HK-2 (cell line): ENCODE measurements around the gene HABP4.

Source experiments
- DNase-seq: peaks from one replicate; pipeline ENCODE4 v3.0.0-alpha.2; 2018; ENCODE audit not compliant: unreplicated experiment

HABP4 gene

DNA sequence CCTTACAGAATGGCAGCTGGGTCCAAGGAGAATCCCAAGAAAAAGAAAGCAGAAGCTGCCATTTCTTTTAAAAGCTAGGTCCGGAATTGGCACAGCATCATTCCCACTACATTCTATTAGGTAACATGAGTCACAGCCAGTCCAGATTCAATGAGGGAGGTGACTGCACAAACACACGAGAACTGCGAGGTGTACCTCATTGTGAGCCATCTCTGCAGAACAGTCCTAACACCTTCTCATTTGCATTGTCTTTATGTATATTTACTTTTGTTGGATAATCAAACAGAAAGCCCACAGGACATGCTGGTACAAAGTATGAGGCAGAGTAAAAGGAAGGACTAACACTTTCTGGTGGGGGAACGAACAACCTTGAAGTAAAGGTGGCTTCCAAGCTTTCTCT is 14.6 kb upstream of the HABP4 start:
- no peak for DNase-seq

DNA sequence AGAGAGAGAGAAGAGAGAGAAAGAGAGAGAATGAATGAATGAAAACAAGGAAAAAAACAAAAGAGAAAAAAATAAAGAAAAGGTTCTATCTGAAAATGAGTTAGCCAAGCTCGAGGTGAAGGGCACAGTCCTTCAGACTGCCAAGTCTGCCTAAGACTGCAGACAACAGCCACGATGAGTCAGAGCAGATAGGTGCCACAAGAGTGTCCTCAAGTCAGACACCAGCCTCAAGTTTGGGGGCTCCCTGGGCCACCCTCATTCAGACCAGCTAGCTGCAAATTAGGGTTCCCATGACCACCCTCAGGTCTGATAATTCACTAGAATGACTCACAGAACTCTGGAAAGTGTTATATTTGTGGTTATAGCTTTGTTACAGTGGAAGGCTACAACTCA is 13.9 kb upstream of the HABP4 start:
- DNase-seq, result no peak

DNA sequence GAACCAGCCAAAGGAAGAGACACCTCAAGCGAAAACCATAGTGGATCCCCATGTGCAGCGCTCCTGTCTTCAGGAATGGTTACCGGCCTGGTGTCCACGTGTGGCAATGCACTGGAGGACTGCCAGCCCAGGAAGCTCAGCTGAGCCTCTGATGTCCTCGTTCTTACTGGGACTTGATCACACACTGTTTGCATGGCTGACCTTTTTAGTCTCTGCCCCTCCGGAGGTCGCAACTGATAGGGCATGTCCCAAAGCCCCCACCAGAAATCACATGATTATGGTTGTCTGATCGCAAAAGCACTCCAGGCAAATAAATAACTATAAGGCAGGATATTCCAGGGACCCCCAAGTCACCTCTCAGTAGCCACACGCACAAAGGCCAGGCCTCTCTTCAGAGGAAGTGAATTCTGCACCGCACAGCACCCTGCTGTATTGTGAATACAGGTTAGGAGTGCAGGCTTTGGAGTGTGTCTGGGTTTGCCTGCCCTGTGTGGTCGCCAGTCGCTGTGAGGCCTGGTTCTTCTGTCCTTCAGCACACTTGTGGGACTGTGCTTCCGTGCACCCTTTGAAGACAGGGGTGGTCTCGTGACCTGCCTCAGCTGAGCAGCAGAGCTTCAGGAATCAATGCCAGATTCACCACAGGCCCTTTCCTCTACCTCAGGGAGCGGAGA is 13.4 kb upstream of the HABP4 start:
- DNase-seq, result no peak

DNA sequence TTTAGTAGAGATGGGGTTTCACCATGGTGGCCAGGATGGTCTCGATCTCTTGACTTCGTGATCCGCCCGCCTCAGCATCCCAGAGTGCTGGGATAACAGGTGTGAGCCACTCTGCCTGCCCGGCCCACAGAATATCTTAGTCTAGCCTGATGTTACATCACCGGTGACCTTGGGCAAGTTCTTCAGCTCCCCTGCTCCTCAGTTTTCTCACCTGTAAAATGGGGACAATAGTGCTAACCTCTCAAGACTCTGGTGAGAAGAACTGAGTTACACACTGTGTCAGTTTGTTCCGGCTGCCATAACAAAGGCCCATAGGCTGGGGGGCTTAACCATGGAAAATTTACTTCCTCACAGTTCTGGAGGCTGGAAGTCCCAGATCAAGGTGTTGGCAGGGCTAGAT is 12.5 kb upstream of the HABP4 start:
- DNase-seq, result no peak

DNA sequence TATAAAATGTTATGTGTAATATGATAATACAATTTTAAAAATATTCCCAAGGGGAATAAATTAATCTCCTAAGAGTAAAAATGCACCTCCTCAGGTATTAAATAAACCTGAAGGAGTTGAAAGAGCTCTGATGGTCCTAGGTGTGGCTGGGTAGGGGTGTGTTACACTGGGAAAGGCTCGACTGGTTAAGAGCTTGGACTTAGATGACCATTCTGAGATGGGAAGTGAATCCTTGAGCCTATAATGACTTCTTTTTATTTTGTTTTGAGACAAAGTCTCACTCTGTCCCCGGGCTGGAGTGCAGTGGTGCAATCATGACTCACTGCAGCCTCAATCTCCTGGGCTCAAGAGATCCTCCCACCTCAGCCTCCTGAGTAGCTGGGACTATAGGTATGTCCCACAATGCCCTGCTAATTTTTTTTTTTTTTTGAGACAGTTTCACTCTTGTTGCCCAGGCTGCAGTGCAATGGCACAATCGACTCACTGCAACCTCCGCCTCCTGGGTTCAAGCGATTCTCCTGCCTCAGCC is 9.2 kb upstream of the HABP4 start:
- DNase-seq, result no peak

DNA sequence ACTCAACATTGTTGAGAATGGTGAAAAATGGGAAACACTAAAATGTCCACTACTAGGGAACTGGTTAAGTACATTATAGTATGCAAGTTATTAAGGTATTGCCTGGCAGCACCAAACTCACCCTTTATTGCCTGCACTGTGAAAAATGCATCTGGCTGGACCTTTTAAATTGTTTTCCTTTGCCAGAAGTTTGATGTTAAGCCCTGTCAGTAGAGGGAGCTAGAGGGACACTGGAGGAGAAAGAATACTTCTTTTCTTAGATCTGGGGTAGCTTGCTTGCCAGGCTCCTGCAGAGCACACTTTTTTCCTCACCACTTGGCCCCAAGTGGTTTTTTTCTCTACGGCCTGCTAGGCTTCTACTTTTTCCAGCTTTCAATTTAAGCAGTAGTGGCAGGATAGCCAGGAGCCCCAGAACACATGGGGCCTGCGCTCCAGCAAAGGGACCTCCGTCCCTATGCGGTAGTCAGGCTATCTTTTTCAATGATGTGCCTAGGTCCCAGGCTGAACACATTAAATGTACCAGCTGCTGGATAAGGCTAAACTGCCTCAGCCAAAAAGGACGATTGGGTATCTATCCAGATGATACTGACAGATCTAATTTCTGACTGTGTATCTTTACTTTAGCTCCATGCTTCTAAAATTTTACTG is 8.0 kb upstream of the HABP4 start:
- no peak for DNase-seq

DNA sequence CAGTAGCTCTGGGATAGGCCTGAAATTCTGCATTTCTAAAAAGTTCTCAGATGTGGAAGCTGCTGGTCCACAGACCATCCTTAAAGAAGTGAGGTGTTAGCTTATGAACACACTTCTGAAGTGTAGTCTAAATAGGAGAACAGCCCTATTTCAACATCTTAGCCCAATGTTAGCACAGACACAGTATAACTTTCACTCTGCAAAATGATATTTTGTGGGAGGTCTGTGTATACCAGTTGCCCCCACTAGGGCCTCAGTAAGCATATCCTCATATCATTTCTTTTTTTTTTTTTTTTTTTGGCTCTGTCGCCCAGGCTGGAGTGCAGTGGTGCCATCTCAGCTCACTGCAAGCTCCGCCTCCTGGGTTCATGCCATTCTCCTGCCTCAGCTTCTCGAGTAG is 7.5 kb upstream of the HABP4 start:
- no peak for DNase-seq

DNA sequence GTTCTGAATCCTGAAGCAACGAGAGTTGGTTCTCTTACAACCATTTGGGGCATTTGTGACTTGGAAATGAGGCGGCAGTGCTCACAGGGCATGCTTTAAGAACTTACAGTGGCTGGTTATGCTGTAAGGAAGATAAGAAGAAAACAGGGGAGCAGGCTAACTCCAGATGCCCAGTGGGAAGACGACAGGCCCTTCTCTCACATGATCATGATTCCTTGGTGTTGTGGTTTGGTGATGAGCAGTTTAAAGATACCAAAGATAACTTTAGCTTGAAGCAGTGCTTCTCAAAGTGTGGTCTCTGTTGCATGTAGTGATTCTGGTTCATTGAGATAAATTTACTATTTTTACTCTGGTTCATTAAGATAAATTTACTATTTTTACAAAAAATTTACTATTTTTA is 2.6 kb upstream of the HABP4 start:
- DNase-seq, result no peak

DNA sequence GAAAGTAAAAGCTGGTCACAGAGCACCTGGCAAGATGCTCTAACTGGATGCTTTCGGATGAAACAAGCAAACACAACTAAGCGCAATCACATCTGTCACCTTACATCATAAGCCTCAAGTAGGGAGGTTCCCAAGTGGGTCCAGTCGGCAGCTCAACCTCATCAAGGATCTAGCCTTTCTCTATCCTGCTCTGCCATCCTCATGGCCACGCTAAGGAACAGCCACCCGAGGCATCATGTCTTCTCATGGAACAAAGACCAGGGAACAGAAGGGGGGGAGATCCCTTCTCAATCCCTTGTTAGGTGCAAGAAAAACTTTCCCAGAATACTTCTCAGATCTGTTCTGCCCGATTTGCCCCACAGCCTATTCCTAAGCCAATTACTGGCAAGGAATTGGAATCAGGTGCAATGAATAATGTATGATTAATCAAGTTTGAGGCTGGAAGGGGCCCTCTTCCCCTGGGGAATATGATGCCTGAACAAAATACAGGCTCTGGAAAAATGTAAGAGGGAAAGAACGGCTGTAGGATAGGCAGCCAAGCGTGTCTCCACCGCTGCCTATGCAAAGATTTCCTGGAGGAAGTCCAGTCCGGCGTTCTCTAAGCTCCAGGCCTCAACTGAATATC is 1.3 kb upstream of the HABP4 start:
- DNase-seq, result no peak

DNA sequence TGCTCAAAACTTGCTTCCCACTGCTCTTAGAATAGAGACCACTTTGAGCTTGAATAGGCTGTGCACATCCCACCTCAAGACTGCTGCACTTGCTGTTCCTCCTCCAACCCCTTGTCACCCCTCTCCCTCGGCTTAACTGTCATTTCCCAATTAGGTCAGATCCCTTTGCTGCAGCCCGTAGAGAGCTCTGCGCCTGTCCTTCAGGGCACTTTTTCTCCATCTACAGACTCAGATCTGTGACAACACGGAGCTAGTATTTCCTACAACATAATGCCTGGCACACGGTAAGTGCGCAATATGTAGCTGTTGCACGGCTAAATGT is 485 bp upstream of the HABP4 start:
- DNase-seq, result no peak

DNA sequence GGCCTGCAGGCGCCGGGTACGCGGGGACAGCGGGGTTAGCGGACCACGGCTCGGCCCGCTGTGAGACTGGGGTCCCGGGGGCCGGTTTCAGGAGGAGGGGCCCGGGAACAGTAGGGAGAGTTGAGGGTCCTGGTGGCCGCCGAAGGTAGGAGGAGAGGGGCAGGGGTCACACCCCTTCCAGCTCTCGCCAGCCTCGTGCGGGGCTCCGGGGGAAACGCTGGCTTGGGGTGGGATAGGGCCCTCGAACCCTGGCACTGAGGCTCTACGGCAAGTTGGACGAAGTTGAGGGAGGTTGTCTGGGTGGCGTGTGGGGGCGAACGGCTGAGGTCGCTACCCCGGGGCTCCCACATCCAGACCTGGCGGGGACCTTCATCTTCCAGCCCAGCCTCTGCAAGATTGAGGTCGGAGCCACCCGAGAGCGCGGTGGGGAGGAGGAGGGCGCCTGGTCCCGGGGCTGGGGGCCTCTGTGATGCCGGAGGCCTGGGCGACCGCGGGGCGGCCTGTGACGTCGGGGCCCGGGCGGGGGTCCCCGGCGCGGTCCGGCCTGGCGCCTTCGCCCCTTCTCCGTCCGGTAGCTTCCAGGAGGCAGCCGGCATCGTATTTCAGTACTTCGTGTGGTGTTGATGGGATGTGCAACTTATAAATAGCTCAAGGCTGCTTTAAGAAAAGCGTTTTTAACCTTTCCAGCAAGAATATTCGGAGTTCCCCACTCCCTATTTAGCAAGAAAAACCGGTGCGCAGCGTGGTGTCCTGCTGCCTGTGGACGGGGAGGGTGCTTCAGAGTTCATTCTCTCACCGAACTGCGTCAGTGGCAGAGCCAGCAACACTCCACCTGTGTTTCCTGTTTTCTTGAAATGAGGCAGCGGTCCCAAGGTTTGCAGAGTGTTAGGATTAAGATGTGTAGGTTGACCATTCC is 902 bp downstream of the HABP4 start:
- peak; percentile 41 for DNase-seq

DNA sequence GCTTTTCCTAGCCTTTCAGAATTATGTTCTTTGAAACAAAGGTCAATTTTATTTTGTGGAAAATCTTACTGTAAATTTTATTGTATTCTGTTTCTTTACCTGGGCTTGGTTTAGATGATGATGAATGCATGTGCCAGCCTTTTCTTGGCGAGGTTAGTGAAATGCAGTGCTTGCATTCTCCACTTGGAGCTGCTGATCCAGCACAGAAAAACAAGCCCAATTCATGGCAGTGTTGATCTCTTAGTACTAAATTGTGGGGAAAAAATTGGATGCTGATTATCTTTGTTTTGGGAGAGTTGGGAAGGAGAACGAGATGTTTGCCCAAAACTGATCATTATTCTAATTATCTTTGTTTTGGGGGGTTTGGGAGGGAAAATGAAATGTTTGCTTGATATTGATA is 3.7 kb downstream of the HABP4 start:
- no peak for DNase-seq

DNA sequence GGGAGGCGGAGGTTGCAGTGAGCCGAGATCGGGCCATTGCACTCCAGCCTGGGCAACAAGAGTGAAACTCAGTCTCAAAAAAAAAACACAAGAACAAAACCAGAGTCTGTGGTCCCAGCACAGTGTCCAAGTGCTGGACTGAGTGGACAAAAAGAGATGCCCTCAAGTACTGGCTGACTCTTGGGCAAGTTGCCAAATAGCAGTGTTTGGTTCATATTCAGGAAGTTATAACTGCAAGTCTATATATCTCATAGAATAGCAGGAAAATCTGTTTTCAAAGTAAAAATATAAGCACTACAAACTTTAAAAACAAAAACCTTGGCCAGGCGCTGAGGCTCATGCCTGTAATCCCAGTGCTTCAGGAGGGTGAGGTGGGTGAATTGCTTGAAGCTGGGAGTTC is 7.3 kb downstream of the HABP4 start:
- DNase-seq, result no peak

DNA sequence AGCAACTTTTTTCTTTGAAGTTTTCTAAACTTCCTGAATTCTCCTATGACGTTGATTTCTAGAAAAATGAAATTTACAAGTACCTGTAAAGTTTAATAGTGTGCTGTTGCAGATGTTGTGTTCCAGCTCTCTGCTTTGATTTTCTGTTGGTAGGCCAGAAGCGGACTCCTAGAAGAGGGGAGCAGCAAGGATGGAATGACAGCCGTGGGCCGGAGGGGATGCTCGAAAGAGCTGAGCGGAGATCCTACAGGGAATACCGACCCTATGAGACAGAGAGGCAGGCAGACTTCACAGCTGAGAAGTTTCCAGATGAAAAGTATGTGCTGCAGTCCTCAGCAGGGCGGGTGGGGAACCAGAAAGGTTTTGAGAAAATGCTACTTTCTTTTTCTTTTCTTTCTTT is 8.3 kb downstream of the HABP4 start:
- no peak for DNase-seq

DNA sequence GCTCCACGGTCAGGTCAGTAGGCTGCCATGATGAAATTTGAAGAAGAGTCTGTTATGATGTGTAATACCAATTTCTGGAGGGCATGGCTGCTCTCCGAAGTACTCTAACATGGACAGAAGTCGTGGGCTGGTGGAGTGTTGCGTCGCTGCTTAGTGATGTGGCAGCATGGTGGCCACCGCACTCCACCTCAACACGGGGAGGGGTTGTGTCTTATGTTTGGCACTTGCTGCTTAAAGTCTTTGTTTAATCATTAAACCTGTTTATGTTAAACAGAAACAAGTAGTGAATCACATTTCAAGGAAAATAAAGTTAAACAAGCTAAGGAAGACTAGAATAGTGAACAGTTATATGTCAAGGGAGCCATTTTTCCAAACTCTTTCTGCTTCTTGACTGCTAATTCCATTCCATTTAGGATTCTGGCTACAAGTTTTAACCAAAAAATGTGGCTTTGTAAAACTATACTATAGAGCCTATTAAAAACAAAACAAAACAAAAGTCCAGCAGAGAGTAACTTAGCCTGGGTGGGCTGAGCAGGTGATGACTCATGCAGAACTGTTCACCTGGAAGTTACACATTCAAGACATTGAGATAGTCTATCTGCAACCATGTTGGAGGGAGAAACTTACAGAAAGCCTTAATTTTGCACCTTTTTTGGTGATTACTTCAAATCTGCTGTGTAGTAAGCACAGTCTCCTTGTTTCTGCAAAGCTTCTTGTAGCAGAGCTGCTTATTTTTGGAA is 9.5 kb downstream of the HABP4 start:
- DNase-seq, result no peak

DNA sequence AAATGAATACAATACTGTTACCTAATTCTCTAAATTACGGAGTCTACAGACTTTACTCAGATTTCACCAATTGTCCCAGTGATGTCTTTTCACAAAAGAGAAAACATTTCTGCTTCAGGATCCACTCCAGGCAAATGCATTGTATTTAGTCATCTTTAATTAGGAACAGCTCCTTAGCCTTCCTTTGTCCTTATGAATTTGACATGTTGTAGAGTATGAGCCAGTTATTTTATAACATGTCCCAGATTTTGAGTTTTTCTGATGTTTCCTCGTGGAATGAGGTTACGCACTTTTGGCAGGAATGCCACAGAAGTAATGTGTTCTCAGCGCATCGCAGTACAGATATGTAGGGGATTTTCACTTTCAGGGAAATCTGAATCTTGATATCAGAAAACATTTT is 10.5 kb downstream of the HABP4 start:
- no peak for DNase-seq

DNA sequence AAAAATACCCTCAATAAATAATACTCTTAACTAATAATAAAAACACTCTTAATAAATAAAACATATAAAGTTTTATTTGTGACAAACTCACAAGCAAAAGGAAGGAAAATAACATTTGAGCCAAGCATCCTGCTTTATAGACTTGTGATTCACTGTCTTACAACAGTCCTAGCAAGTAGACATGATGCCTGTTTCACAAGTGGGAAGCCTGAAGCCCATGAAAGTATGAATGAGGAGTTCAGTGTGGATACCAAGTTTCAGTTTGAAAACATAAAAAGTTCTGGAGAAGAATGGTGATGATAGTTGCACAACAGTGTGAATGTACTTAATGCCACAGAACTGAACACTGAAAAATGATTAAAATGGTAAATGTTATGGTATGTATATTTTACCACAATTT is 10.9 kb downstream of the HABP4 start:
- no peak for DNase-seq

DNA sequence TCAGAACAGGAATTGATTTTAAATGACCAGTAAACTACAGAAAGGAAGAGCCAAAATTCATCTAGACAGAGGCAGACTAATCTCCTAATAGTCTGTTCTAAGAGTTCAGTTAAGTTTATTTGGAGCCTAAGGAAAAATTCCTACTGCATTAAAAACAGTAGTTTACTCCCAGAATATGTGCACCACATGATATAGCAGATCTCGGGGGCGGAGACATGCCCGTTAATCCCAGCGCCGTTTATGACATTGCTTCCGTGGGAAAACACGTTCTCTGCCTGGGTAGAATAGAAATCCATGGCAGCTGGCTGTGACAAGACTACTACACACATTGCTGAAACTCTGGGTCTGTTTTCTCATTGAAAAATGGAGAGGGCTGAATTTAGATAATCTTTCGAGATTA is 11.4 kb downstream of the HABP4 start:
- no peak for DNase-seq

DNA sequence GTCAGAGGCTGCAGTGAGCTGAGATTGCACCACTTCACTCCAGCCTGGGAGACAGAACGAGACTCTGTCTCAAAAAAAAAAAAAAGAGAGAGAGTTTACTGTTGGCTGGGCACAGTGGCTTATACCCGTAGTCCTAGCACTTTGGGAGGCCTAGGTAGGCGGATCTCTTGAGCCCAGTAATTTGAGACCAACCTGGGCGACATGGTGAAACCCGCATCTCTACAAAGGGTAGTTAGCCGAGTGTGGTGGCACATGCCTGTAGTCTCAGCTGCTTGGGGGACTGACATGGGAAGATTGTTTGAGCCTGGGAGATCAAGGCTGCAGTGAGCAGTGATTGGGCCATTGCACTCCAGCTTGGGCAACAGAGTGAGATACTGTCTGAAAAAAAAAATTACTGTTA is 12.6 kb downstream of the HABP4 start:
- no peak for DNase-seq

DNA sequence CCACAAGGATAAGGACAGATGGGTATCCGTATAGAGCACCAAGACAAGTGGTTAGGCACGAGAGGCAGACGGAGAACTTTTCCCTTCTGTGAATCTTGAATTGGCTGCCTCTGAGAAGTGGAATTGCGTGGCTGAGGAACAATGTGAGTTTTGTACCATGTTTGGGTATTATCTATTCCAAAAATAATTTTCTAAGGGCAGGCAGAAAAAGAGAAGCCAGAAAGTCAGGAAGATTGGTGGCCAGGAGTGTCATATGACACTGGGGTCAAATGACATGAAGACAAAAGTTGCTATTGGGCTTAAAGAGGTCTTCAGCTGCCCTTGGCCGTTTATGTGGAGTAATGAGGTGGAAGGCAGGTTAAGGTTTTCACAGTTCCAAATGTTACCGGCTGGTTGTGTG is 14.5 kb downstream of the HABP4 start:
- DNase-seq, result no peak

DNA sequence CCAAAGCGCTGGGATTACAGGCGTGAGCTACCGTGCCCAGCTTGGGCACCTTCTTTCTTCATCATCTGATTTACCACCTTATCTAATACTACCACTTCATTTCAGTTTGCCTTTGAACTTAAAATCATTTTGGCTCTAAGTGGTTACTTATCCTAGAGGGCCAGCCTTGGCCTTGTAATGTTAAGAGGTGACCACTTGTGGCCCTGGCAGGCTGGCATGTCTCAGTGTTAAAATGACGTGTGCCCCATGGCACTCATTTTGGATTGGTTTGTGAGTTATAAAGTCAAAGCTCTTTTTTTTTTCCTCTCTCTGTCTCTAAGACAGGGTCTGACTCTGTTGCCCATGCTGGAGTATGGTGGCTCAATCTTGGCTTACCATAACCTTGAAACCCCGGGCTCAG is 17.8 kb downstream of the HABP4 start:
- no peak for DNase-seq

DNA sequence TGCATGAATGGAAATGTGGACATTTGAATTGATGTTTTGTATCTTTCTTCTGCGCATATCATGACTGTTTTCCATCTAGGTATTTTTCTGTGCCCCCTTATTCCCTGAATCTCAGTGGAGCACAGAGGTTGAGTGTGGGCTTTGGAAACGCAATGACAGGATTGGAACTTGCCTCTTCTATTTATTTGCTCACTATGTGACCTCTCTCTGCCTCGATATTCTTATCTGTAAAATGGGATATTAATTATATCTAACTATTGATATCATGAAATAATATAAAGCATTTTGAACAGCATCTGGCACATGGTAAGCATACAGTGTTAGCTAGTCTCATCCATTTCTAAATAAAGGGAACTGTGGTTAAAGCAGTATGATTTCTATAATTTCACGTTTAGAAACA is 26.0 kb downstream of the HABP4 start:
- no peak for DNase-seq
